Nephron progenitor cell (in vitro differentiated cells): ENCODE measurements around the gene ANKRD65.
"Not testable (repeated sequence)": the region's sequence is repeated elsewhere in the genome, so short reads cannot be mapped to it uniquely, and the experiment has no call there.

Experiments
- DNase-seq: peaks from one replicate; pipeline ENCODE4 v3.0.0; 2021
- H3K27ac Mint-ChIP-seq: 2 replicates; pipeline ENCODE4 v1.8.0; 2021; ENCODE audit warnings: mild to moderate bottlenecking, moderate library complexity, mixed read lengths
- H3K27me3 Mint-ChIP-seq: 2 replicates; pipeline ENCODE4 v1.8.0; 2021; ENCODE audit warnings: mild to moderate bottlenecking, low read depth, mixed read lengths; ENCODE audit not compliant: poor library complexity
- H3K36me3 Mint-ChIP-seq: 2 replicates; pipeline ENCODE4 v1.8.0; 2021; ENCODE audit warnings: low read depth, mixed read lengths
- H3K4me1 Mint-ChIP-seq: 2 replicates; pipeline ENCODE4 v1.8.0; 2021; ENCODE audit warnings: mixed read lengths
- H3K4me3 Mint-ChIP-seq: 2 replicates; pipeline ENCODE4 v1.8.0; 2021; ENCODE audit warnings: mild to moderate bottlenecking, moderate library complexity, mixed read lengths
- H3K9me3 Mint-ChIP-seq: 2 replicates; pipeline ENCODE4 v1.8.0; 2021; ENCODE audit warnings: mild to moderate bottlenecking, moderate library complexity, mixed read lengths
- TF ChIP-seq, protein P1 (sequence below): fragments of 200-600 bp; sonication (generic); IDR thresholded peaks from 2 replicates; pipeline ENCODE4 v1.5.0; 2021; ENCODE audit warnings: antibody characterized with exemption

Gene ANKRD65

GRCh38 chr1:1418464-1419362, 2.4 kb downstream of the ANKRD65 start:
- Mint-ChIP-seq H3K27ac (peak overlapping the region; percentile 93), H3K9me3 (no peaks in the 10 kb centered on the region), H3K4me1 (peaks cover 51% of the 10 kb centered on the region), H3K36me3 (peaks cover 4% of the 10 kb centered on the region), H3K4me3 (peak overlapping the region; percentile 52), H3K27me3 (no peaks in the 10 kb centered on the region)
- TF ChIP-seq, protein P1, sequence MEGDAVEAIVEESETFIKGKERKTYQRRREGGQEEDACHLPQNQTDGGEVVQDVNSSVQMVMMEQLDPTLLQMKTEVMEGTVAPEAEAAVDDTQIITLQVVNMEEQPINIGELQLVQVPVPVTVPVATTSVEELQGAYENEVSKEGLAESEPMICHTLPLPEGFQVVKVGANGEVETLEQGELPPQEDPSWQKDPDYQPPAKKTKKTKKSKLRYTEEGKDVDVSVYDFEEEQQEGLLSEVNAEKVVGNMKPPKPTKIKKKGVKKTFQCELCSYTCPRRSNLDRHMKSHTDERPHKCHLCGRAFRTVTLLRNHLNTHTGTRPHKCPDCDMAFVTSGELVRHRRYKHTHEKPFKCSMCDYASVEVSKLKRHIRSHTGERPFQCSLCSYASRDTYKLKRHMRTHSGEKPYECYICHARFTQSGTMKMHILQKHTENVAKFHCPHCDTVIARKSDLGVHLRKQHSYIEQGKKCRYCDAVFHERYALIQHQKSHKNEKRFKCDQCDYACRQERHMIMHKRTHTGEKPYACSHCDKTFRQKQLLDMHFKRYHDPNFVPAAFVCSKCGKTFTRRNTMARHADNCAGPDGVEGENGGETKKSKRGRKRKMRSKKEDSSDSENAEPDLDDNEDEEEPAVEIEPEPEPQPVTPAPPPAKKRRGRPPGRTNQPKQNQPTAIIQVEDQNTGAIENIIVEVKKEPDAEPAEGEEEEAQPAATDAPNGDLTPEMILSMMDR = no peak
- DNase-seq = no peak

DNA sequence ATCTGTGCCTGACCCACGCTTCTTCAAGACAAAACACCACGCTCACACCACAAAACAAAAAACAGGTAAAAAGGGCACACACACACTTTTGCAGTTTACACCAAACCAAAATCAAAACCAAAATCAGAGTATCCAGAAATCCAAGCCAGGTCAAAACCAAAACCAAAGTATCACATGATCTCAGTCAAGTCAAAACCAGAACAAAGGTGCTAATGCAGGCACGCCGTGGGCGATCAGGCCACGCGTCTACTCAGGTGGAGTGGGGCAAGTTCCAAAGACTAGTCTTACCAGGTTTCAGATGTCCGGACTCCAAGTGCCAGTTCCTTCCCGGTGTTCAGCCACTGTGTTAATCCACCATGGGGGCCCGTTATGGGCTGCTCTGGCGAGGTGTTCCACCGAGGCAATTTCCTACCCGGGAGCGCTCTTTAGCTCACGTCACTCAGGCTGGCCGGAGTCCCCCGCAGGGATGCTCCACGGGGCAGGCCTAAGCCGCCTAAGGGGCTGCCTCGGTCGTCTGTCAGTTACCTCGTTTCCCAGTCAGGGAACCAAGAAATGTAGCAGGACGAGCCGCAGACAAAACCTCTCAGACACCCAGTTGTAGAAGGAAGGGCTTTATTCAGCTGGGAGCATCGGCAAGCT, 3.1 kb downstream of the ANKRD65 start:
- H3K27ac Mint-ChIP-seq = peak overlapping the region; percentile 93
- H3K9me3 Mint-ChIP-seq, H3K36me3 Mint-ChIP-seq, DNase-seq, H3K27me3 Mint-ChIP-seq: not testable (repeated sequence)
- peak overlapping the region; percentile 52 for H3K4me3 Mint-ChIP-seq
- peaks cover 47% of the 10 kb centered on the region for H3K4me1 Mint-ChIP-seq

GRCh38 chr1:1417396-1417795, 3.7 kb downstream of the ANKRD65 start:
- H3K4me3 Mint-ChIP-seq, H3K27me3 Mint-ChIP-seq, H3K9me3 Mint-ChIP-seq, DNase-seq, H3K36me3 Mint-ChIP-seq: not testable (repeated sequence)
- peaks cover 41% of the 10 kb centered on the region for H3K4me1 Mint-ChIP-seq
- H3K27ac Mint-ChIP-seq = peak overlapping the region; percentile 93

GRCh38 chr1:1415751-1416150, 5.3 kb downstream of the ANKRD65 start:
- Mint-ChIP-seq H3K27me3 (peaks cover 6% of the 10 kb centered on the region), H3K9me3 (peaks cover 10% of the 10 kb centered on the region)

DNA sequence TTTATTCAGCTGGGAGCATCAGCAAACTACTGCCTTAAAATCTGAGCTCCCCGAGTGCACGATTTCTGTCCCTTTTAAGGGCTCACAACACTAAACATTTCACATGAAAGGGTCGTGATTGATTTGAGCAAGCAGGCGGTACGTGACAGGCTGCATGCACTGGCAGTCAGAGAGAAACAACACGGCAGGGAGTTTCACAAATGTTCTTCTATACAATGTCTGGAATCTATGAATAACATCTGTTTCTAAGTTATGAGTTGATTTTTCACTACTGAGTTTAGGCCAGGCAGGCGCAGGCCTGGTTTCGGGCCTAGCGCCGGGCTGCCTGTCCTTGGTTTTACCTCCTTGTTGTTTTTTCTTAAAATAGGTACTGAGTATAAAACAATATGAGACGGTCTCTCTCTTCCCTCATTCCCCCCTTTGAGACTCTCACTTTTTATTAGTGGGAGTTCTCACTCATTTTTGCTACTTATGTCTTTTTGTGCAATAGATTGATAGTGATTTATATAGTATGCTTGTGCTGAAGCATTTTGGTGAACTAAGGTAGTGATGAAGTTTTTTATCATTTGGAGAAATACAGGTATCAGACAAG, 8.7 kb downstream of the ANKRD65 start:
- Mint-ChIP-seq H3K36me3 (peaks cover 20% of the 10 kb centered on the region), H3K4me1 (peaks cover 35% of the 10 kb centered on the region), H3K9me3 (peaks cover 10% of the 10 kb centered on the region)
- not testable (repeated sequence) for DNase-seq, H3K27me3 Mint-ChIP-seq, H3K4me3 Mint-ChIP-seq, H3K27ac Mint-ChIP-seq

More at GRCh38 chr1:1415751-1416150, 5.3 kb downstream of the ANKRD65 start:
- Mint-ChIP-seq H3K36me3 (peaks cover 20% of the 10 kb centered on the region), H3K4me3 (no peak overlapping the region), H3K4me1 (peaks cover 32% of the 10 kb centered on the region), H3K27ac (no peak overlapping the region)
- TF ChIP-seq, protein P1 = no peak
- no peak for DNase-seq

DNA sequence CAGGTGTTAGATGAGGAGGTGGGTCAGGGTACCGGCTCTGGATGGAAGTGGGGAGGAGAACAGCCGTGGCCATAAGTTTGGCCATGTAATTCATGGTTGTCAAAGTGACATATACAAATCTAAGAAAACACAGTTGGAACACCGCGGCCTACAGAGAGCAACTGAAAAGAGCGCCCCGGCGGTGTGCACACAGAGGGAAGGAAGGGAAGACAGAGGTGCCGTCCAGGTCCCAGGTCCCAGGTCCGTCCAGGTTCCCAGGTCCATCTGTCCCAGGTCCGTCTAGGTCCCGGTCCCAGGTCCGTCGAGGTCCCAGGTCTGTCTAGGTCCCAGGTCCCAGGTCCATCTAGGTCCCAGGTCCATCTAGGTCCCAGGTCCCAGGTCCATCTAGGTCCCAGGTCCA, 9.4 kb downstream of the ANKRD65 start:
- TF ChIP-seq, protein P1 = no peak
- Mint-ChIP-seq H3K4me1 (peaks cover 30% of the 10 kb centered on the region), H3K9me3 (peaks cover 10% of the 10 kb centered on the region), H3K27ac (no peak overlapping the region), H3K36me3 (peaks cover 20% of the 10 kb centered on the region), H3K27me3 (peaks cover 6% of the 10 kb centered on the region), H3K4me3 (no peak overlapping the region)
- no peak for DNase-seq

GRCh38 chr1:1410238-1410637, 10.8 kb downstream of the ANKRD65 start:
- not testable (repeated sequence) for H3K27me3 Mint-ChIP-seq, H3K4me3 Mint-ChIP-seq

More at GRCh38 chr1:1410238-1410637, 10.8 kb downstream of the ANKRD65 start:
- Mint-ChIP-seq H3K36me3 (peaks cover 25% of the 10 kb centered on the region), H3K9me3 (peaks cover 10% of the 10 kb centered on the region), H3K4me1 (peaks cover 37% of the 10 kb centered on the region)
- not testable (repeated sequence) for H3K27ac Mint-ChIP-seq, DNase-seq
